ENCODE results near the gene CNNM4.

The CNNM4 gene

GRCh38 chr2:96758987-96759386 is 1.7 kb upstream of the CNNM4 start:
- no peak for DNase-seq (ENCODE audit: low read depth in 1 of 2, low spot score in 1 of 2)

- no peak for DNase-seq (ENCODE audit: low read depth in 1 of 2, low spot score in 1 of 2)
Observed at GRCh38 chr2:96759548-96759947, 1.2 kb upstream of the CNNM4 start.

GRCh38 chr2:96760986-96761832 is 507 bp downstream of the CNNM4 start:
- peak in 1 of 2 donors; percentile 49 for DNase-seq (ENCODE audit: low read depth in 1 of 2, low spot score in 1 of 2)

- DNase-seq (ENCODE audit: low read depth in 1 of 2, low spot score in 1 of 2), result no peak
Observed at GRCh38 chr2:96762529-96763311, 2.0 kb downstream of the CNNM4 start.

- no peak for DNase-seq (ENCODE audit: low read depth in 1 of 2, low spot score in 1 of 2)
Observed at GRCh38 chr2:96763511-96764252, 3.0 kb downstream of the CNNM4 start.

- DNase-seq (ENCODE audit: low read depth in 1 of 2, low spot score in 1 of 2), result no peak
Observed at GRCh38 chr2:96764253-96764637, 3.5 kb downstream of the CNNM4 start.

- DNase-seq (ENCODE audit: low read depth in 1 of 2, low spot score in 1 of 2), result no peak
Observed at GRCh38 chr2:96767135-96767871, 6.6 kb downstream of the CNNM4 start.

GRCh38 chr2:96768083-96768561 is 7.4 kb downstream of the CNNM4 start:
- no peak for DNase-seq (ENCODE audit: low read depth in 1 of 2, low spot score in 1 of 2)

GRCh38 chr2:96769814-96770213 is 9.1 kb downstream of the CNNM4 start:
- DNase-seq (ENCODE audit: low read depth in 1 of 2, low spot score in 1 of 2), result no peak

- no peak for DNase-seq (ENCODE audit: low read depth in 1 of 2, low spot score in 1 of 2)
Observed at GRCh38 chr2:96770442-96771202, 9.9 kb downstream of the CNNM4 start.

- no peak for DNase-seq (ENCODE audit: low read depth in 1 of 2, low spot score in 1 of 2)
Observed at GRCh38 chr2:96771796-96772618, 11.3 kb downstream of the CNNM4 start.

GRCh38 chr2:96772903-96773671 is 12.4 kb downstream of the CNNM4 start:
- DNase-seq (ENCODE audit: low read depth in 1 of 2, low spot score in 1 of 2), result peak in 1 of 2 donors; percentile 15

GRCh38 chr2:96773922-96774321 is 13.2 kb downstream of the CNNM4 start:
- DNase-seq (ENCODE audit: low read depth in 1 of 2, low spot score in 1 of 2), result no peak

GRCh38 chr2:96775160-96775559 is 14.5 kb downstream of the CNNM4 start:
- DNase-seq (ENCODE audit: low read depth in 1 of 2, low spot score in 1 of 2), result no peak

GRCh38 chr2:96783388-96783787 is 22.7 kb downstream of the CNNM4 start:
- DNase-seq (ENCODE audit: low read depth in 1 of 2, low spot score in 1 of 2), result no peak

- no peak for DNase-seq (ENCODE audit: low read depth in 1 of 2, low spot score in 1 of 2)
Observed at GRCh38 chr2:96787411-96787810, 26.7 kb downstream of the CNNM4 start.

- DNase-seq (ENCODE audit: low read depth in 1 of 2, low spot score in 1 of 2), result no peak
Observed at GRCh38 chr2:96788442-96789244, 27.9 kb downstream of the CNNM4 start.

GRCh38 chr2:96789245-96789617 is 28.5 kb downstream of the CNNM4 start:
- DNase-seq (ENCODE audit: low read depth in 1 of 2, low spot score in 1 of 2), result no peak

Measured in activated T-helper 1 cell treated with anti-CD3 and anti-CD28 coated beads, Interleukin-2, amount 50 U/mL, for 16 hours (primary cell).